GM18951 (cell line): Measurements from ENCODE around the gene TBX5.

Experiments used
- POLR2A ChIP-seq: IDR thresholded peaks from 4 replicates; pipeline ENCODE4 v1.6.1; 2011; ENCODE audit warnings: mild to moderate bottlenecking; ENCODE audit not compliant: insufficient read length, insufficient read depth; ENCODE audit errors: extremely low read depth
- in situ Hi-C: fragments of 300-500 bp; cut with MboI; formaldehyde crosslinking; loops from one replicate; pipeline ENCODE4 v1.12.0; 2022; ENCODE audit warnings: low sequenced_read_pairs, mixed read lengths, inconsistent platforms; ENCODE audit not compliant: unreplicated experiment

The TBX5 gene

DNA sequence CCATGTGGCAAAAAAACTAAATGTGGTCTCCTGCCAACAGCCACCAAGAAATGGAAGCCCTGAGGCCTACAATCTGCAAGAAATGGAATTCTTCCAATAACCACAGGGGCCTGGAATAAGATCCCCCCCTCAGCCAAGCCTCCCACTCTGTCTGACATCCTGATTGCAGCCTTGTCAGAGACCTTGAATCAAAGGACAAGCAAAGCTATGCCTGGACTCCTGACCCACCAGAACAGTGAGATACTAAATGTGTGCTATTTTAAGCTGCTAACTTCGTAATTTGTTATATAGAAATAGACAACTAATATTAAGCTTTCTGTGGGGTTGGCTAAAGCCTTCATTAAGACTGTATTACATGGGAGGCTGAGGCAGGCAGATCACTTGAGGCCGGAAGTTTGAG lies 77.7 kb downstream of the TBX5 start:
- no peak for TF ChIP-seq POLR2A
- in situ Hi-C loops = no loop called here

- in situ Hi-C loops = no loop called here
- TF ChIP-seq POLR2A = no peak
Measured at GRCh38 chr12:114327765-114328164, 78.2 kb downstream of the TBX5 start.

DNA sequence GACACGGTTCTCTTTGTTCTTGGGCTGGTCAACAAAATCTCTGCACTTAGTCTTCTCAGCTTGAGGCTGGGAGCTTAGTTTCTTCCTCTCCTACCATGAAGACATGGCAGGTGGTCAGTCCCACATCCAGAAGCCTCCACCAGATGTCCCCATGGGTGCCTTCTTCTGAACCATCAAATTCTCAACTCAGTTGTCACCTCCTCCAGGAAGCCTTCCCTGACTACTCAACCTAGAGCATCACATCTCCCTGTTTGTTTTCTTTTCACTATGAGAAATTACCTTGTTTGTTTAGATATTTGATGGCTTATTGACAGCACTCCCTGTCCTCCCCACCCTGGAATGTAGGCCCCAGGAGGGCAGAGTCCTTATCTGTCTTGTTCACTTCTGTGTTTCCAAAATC lies 84.4 kb downstream of the TBX5 start:
- no peak for TF ChIP-seq POLR2A

GRCh38 chr12:114320968-114321367 lies 85.0 kb downstream of the TBX5 start:
- TF ChIP-seq POLR2A = no peak
- in situ Hi-C loops = no loop called here

More for the DNA sequence above, 84.4 kb downstream of the TBX5 start:
- in situ Hi-C loops = no loop called here

DNA sequence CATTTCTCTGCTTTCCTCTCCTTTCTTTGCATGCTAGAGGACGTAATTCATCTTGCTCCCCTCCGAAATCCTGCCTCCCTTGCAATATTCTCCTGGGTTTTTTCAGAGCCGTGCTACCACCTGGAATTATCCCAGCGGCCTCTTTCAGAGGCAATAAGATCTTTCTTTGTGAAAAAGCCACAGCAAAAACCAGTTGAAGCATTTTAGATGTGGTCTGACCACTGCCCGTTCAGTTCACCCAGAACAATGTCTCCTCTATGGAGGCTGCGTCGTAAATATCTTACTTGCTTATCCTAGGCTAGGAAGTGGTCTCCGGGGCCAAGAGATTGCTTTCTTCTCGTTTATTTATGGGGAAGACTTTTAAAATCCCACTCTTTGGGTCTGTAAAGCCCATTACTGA lies 85.8 kb downstream of the TBX5 start:
- in situ Hi-C loops = no loop called here
- no peak for TF ChIP-seq POLR2A

- no peak for TF ChIP-seq POLR2A
- in situ Hi-C loops = no loop called here
Measured at GRCh38 chr12:114319422-114319821, 86.5 kb downstream of the TBX5 start.

DNA sequence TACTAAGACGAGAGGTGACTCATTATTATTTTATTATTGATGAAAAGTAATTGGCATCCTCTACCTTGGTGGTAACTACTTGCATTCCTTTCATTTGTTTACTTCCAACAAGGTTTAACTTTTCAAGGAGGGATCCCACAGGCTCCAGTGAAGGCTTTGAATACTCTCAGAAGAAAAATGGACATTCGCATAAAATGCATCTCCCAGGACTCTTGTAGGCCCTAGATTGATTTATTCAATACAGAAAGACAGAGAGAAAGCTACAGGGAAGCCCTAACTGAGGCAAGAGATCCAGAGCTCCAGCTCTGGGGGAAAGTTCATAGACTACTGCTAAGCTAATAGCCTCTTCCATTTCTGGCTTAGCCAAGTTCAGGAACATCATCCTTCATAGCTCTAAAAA lies 87.0 kb downstream of the TBX5 start:
- in situ Hi-C loops = no loop called here
- no peak for TF ChIP-seq POLR2A

DNA sequence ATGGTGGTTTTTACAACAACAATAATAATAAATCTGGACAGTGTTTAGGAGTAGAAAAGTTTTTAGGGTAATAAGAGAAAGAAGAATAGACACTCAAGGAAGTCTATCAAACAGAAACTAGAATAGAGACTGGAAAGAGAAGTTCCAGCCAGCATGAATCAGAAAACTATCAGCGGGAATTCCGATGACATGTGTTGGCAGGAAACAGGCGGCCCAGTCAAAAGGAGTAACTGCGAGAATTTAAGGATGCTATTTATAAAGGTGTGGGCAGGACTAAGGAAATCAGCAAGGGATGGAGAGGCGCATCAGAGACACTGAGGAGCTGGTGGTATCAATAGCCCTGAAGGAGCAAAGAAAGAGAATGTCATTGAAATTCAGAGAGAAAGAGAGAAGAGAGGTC lies 89.9 kb downstream of the TBX5 start:
- no peak for TF ChIP-seq POLR2A
- in situ Hi-C loops = no loop called here

DNA sequence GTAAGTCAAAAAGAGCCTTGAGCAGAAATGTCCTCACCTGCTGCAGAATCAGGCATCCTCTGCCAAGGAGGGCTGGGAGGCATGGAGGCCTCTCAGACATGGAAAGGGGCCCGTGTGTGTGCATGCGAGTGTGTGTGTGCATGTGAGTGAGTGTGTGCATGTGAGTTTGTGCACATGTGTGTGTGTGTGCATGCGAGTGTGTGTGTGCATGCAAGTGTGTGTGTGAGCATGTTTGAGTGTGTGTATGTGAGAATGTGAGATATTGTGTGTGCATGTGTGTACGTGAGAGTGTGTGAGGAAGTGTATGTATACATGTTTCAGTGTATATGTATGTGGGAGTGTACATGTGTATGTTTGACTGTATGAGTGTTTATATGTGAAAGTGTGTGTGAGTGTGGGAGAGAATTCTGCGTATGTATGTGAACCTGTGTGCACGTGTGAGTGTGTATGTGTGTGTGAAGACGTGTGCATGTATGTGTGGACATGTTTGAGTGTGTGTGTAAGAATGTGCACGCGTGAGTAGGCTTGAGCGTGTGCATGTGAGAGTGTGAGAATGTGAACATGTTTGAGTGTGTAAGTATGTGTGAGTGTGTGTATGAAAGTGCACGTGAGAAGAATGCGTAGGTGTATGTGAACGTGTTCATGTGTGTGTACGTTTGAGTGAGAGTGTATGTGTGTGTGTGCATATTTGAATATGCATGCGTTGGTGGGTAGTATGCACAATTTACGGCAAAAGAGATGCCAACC lies 90.8 kb downstream of the TBX5 start:
- no peak for TF ChIP-seq POLR2A

GRCh38 chr12:114314403-114314802 lies 91.5 kb downstream of the TBX5 start:
- in situ Hi-C loops = no loop called here
- no peak for TF ChIP-seq POLR2A

More for the DNA sequence above, 90.8 kb downstream of the TBX5 start:
- in situ Hi-C loops = no loop called here

GRCh38 chr12:114313910-114314309 lies 92.0 kb downstream of the TBX5 start:
- no peak for TF ChIP-seq POLR2A
- in situ Hi-C loops = no loop called here

GRCh38 chr12:114311974-114312373 lies 94.0 kb downstream of the TBX5 start:
- in situ Hi-C loops = no loop called here
- TF ChIP-seq POLR2A = no peak

- no peak for TF ChIP-seq POLR2A
- in situ Hi-C loops = no loop called here
Measured at GRCh38 chr12:114306646-114307045, 99.3 kb downstream of the TBX5 start.

DNA sequence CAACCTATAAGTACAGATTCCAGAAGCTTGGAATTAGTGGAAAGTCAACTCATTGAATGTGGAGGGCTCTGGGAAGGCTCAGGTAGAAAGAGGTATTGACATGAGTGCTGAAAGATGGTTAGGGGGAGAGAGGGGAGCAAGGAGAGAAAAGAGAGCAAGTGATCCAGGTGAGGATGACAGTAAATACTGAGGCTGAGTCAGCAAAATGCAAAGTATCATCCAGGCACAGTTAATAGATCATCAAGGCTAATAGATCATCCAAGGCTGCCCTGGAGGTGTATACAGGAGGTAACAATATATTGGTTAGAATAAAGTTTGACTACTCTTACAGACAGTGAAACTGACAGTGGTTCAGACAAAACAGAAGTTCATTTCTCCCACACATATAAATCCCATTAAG lies 100.5 kb downstream of the TBX5 start:
- in situ Hi-C loops = no loop called here
- no peak for TF ChIP-seq POLR2A
